A673 (cell line): Measurements from ENCODE around the gene PIRT. TPM values are rescaled to one million over a fixed set of nuclear protein-coding genes. Genes with fewer than 3 reads are reported as not detected.

Experiments
- BruUV-seq: library from RNA; stranded (reverse); fragments of 400-500 nt; replicated peaks from 2 replicates; lab custom pipeline; 2021; lab: Mats Ljungman, UMichigan
- CTCF ChIA-PET: fragments of 300-600 bp; sonication (Branson Sonifier 250); formaldehyde crosslinking; loops from one replicate; lab custom pipeline; 2022; ENCODE audit warnings: antibody characterized with exemption; lab: Charles Lee
- POLR2A ChIA-PET: fragments of 300-600 bp; sonication (Branson Sonifier 250); formaldehyde crosslinking; loops from one replicate; lab custom pipeline; 2022; ENCODE audit warnings: antibody characterized with exemption; ENCODE audit not compliant: low non-redundant PET; lab: Charles Lee
- DNase-seq: peaks from one replicate; pipeline ENCODE4 v3.0.0-alpha.2; 2015; ENCODE audit warnings: low spot score
- H3K27ac ChIP-seq: fragments of 200-600 bp; sonication (generic); 2 replicates; pipeline ENCODE4 v1.5.1; 2016; ENCODE audit warnings: mixed run types, low read depth, mild to moderate bottlenecking, mixed read lengths, antibody characterized with exemption, low read length; ENCODE audit not compliant: poor library complexity, severe bottlenecking
- H3K27me3 ChIP-seq: fragments of 200-600 bp; sonication (generic); replicated peaks from 2 replicates; pipeline ENCODE4 v1.6.1; 2017; ENCODE audit warnings: mixed run types, low read depth, mild to moderate bottlenecking, mixed read lengths, antibody characterized with exemption, low read length; ENCODE audit not compliant: insufficient read depth, poor library complexity
- H3K36me3 ChIP-seq: fragments of 200-600 bp; sonication (generic); 2 replicates; pipeline ENCODE4 v1.6.1; 2016; ENCODE audit warnings: mixed run types, mild to moderate bottlenecking, mixed read lengths, antibody characterized with exemption, low read length; ENCODE audit not compliant: insufficient read depth, poor library complexity, severe bottlenecking
- H3K4me1 ChIP-seq: fragments of 200-600 bp; sonication (generic); 2 replicates; pipeline ENCODE4 v1.6.1; 2017; ENCODE audit warnings: mixed run types, mild to moderate bottlenecking, mixed read lengths, antibody characterized with exemption, low read length; ENCODE audit not compliant: insufficient read depth, poor library complexity, severe bottlenecking
- H3K4me3 ChIP-seq: fragments of 200-600 bp; sonication (generic); 2 replicates; pipeline ENCODE4 v1.5.1; 2016; ENCODE audit warnings: low read depth, mixed run types, mild to moderate bottlenecking, mixed read lengths, low read length; ENCODE audit not compliant: poor library complexity, severe bottlenecking
- H3K9me3 ChIP-seq: fragments of 200-600 bp; sonication (generic); 2 replicates; pipeline ENCODE4 v1.6.1; 2016; ENCODE audit warnings: mixed run types, low read depth, mild to moderate bottlenecking, mixed read lengths, antibody characterized with exemption, low read length; ENCODE audit not compliant: poor library complexity, severe bottlenecking
- EZH2 ChIP-seq: fragments of 200-600 bp; sonication (generic); IDR thresholded peaks from 2 replicates; pipeline ENCODE4 v1.6.1; 2017; ENCODE audit warnings: borderline replicate concordance, low read depth, mild to moderate bottlenecking, mixed read lengths, antibody characterized with exemption, low read length; ENCODE audit not compliant: poor library complexity, severe bottlenecking
- intact Hi-C: fragments of 100-400 bp; cut with micrococcal nuclease; formaldehyde crosslinking; loops from one replicate; pipeline ENCODE4 v1.10.0; 2022; ENCODE audit not compliant: unreplicated experiment
- total RNA-seq: library from RNA; stranded (reverse); gene quantifications from 2 replicates; pipeline ENCODE4 v1.2.3, GENCODE V29; 2021
- TF ChIP-seq, protein P1 (sequence below): fragments of 300-800, 200-600 bp; sonication (generic); conservative IDR thresholded peaks from 2 replicates; pipeline ENCODE4 v1.5.1; 2017; ENCODE audit warnings: low read depth, mild to moderate bottlenecking, antibody characterized with exemption, low read length, moderate library complexity, mixed read lengths

Gene PIRT
- total RNA-seq, 1 experiment from 2014 or later, result not detected

GRCh38 chr17:10776381-10776780 is 61.5 kb downstream of the PIRT start:
- Histone ChIP-seq H3K36me3 (no peaks in the 10 kb centered on the region), H3K27ac (no peak overlapping the region), H3K9me3 (peaks cover 20% of the 10 kb centered on the region), H3K4me1 (peaks cover 12% of the 10 kb centered on the region), H3K4me3 (no peak overlapping the region), H3K27me3 (peaks cover 76% of the 10 kb centered on the region)
- ChIA-PET POLR2A (no interaction called here), CTCF (no interaction called here)
- no peak for DNase-seq
- no TSS peak for BruUV-seq
- intact Hi-C loops, result no loop called here
- TF ChIP-seq, protein P1, sequence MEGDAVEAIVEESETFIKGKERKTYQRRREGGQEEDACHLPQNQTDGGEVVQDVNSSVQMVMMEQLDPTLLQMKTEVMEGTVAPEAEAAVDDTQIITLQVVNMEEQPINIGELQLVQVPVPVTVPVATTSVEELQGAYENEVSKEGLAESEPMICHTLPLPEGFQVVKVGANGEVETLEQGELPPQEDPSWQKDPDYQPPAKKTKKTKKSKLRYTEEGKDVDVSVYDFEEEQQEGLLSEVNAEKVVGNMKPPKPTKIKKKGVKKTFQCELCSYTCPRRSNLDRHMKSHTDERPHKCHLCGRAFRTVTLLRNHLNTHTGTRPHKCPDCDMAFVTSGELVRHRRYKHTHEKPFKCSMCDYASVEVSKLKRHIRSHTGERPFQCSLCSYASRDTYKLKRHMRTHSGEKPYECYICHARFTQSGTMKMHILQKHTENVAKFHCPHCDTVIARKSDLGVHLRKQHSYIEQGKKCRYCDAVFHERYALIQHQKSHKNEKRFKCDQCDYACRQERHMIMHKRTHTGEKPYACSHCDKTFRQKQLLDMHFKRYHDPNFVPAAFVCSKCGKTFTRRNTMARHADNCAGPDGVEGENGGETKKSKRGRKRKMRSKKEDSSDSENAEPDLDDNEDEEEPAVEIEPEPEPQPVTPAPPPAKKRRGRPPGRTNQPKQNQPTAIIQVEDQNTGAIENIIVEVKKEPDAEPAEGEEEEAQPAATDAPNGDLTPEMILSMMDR, result no peak
- no peak for TF ChIP-seq EZH2

- H3K27ac ChIP-seq, result no peak overlapping the region
- no peak overlapping the region for H3K4me3 ChIP-seq
- H3K27me3 ChIP-seq, result peaks cover 76% of the 10 kb centered on the region
- no peak for DNase-seq
- ChIA-PET POLR2A (no interaction called here), CTCF (no interaction called here)
- BruUV-seq, result no TSS peak
- H3K36me3 ChIP-seq, result no peaks in the 10 kb centered on the region
- peaks cover 12% of the 10 kb centered on the region for H3K4me1 ChIP-seq
- intact Hi-C loops, result no loop called here
- TF ChIP-seq, protein P1, result no peak
- no peak for TF ChIP-seq EZH2
- H3K9me3 ChIP-seq, result peaks cover 20% of the 10 kb centered on the region
Measured at GRCh38 chr17:10775740-10776356, 62.0 kb downstream of the PIRT start.

GRCh38 chr17:10775058-10775457 is 62.8 kb downstream of the PIRT start:
- no peak for DNase-seq
- no peak for TF ChIP-seq EZH2
- TF ChIP-seq, protein P1, result no peak
- Histone ChIP-seq H3K27ac (no peak overlapping the region), H3K9me3 (peaks cover 20% of the 10 kb centered on the region), H3K4me3 (no peak overlapping the region), H3K27me3 (peaks cover 76% of the 10 kb centered on the region), H3K36me3 (no peaks in the 10 kb centered on the region), H3K4me1 (peaks cover 12% of the 10 kb centered on the region)
- CTCF ChIA-PET, result no interaction called here
- POLR2A ChIA-PET, result no interaction called here
- intact Hi-C loops, result no loop called here
- no TSS peak for BruUV-seq
